GM12878 (cell line): ENCODE measurements around the gene ELL2. TPM values are rescaled to one million over a fixed set of nuclear protein-coding genes. Genes with fewer than 3 reads are reported as not detected.

Experiments
- ATAC-seq: fragments of 200-7000 bp; cut with Tn5 transposase; 3 replicates; pipeline ENCODE4 v1.9.1; 2020; ENCODE audit warnings: mild to moderate bottlenecking, moderate library complexity
- BruUV-seq: library from RNA; stranded (reverse); fragments of 400-500 nt; replicated peaks from 2 replicates; lab custom pipeline; 2021; lab: Mats Ljungman, UMichigan
- CTCF ChIA-PET: fragments of 300-600 bp; sonication (Branson Sonifier 250); formaldehyde crosslinking; extraction: SDS; loops from one replicate; lab custom pipeline; 2021; ENCODE audit warnings: inconsistent platforms; lab: Yijun Ruan, JAX
- POLR2A ChIA-PET: fragments of 350-600 bp; formaldehyde crosslinking; extraction: SDS; loops from one replicate; lab custom pipeline; 2021; ENCODE audit warnings: inconsistent platforms; lab: Charles Lee
- RAD21 ChIA-PET: fragments of 300-600 bp; sonication (Branson Sonifier 250); formaldehyde crosslinking; loops from one replicate; lab custom pipeline; 2023; ENCODE audit warnings: antibody characterized with exemption; ENCODE audit not compliant: unreplicated experiment; lab: Charles Lee
- SMC1A ChIA-PET: fragments of 300-600 bp; sonication (Branson Sonifier 250); formaldehyde crosslinking; loops from one replicate; lab custom pipeline; 2023; ENCODE audit not compliant: unreplicated experiment, uncharacterized antibody; lab: Charles Lee
- DNase-seq: peaks from one replicate; pipeline ENCODE4 v3.0.0-alpha.2; 2011; ENCODE audit warnings: low read depth, low spot score
- FAIRE-seq: peaks from 3 replicates; lab custom pipeline; 2011; peaks lifted over from hg19 to GRCh38; lab: Jason Lieb, UNC
- H2AFZ ChIP-seq: 2 replicates; pipeline ENCODE4 v1.6.0; 2011; ENCODE audit warnings: low read depth, low read length, control low read depth; ENCODE audit not compliant: control insufficient read depth
- H3K27ac ChIP-seq: 2 replicates; pipeline ENCODE4 v1.5.1; 2011; ENCODE audit warnings: control low read depth; ENCODE audit not compliant: control insufficient read depth, insufficient read depth
- H3K27me3 ChIP-seq, 2 experiments: replicated peaks in 1 of 2; 2 replicates each; pipeline versions ENCODE4 v1.6.0 to v1.6.1; 2011; ENCODE audit warnings: low read length in 1 of 2; ENCODE audit not compliant: control insufficient read depth in 2 of 2, insufficient read depth in 2 of 2
- H3K36me3 ChIP-seq, 2 experiments: 2 replicates each; pipeline ENCODE4 v1.5.1; 2011; ENCODE audit warnings: low read length in 1 of 2; ENCODE audit not compliant: control insufficient read depth in 2 of 2, insufficient read depth in 2 of 2
- H3K4me1 ChIP-seq: 2 replicates; pipeline ENCODE4 v1.6.1; 2011; ENCODE audit warnings: mild to moderate bottlenecking, low read length, moderate library complexity, mixed read lengths; ENCODE audit not compliant: control insufficient read depth, insufficient read depth
- H3K4me2 ChIP-seq: 2 replicates; pipeline ENCODE4 v1.6.0; 2011; ENCODE audit warnings: control low read depth; ENCODE audit not compliant: control insufficient read depth, insufficient read depth
- H3K4me3 ChIP-seq: fragments of 200-600 bp; sonication (generic); 2 replicates; pipeline ENCODE4 v1.5.1; 2016
- H3K79me2 ChIP-seq: 2 replicates; pipeline ENCODE4 v1.6.0; 2011; ENCODE audit warnings: low read length; ENCODE audit not compliant: control insufficient read depth, insufficient read depth
- H3K9ac ChIP-seq: 2 replicates; pipeline ENCODE4 v1.8.0; 2011; ENCODE audit warnings: low read length, control low read depth, mixed read lengths; ENCODE audit not compliant: control insufficient read depth, insufficient read depth
- H3K9me3 ChIP-seq: replicated peaks from 3 replicates; pipeline ENCODE4 v1.5.1; 2011; ENCODE audit warnings: mild to moderate bottlenecking, low read length; ENCODE audit not compliant: control insufficient read depth, insufficient read depth
- H4K20me1 ChIP-seq: 2 replicates; pipeline ENCODE4 v1.6.0; 2011; ENCODE audit not compliant: control insufficient read depth, insufficient read depth
- ATF7 ChIP-seq: fragments of 450-650 bp; IDR thresholded peaks from 2 replicates; pipeline ENCODE4 v1.6.1; 2016; ENCODE audit warnings: low read depth, mild to moderate bottlenecking
- CBX3 ChIP-seq: fragments of 200-600 bp; sonication (generic); IDR thresholded peaks from 2 replicates; pipeline ENCODE4 v1.6.1; 2016; ENCODE audit warnings: low read depth, borderline replicate concordance
- HDAC2 ChIP-seq: fragments of 200-600 bp; sonication (generic); IDR thresholded peaks from 2 replicates; pipeline ENCODE4 v1.6.1; 2017
- IKZF1 ChIP-seq: fragments of 450-650 bp; conservative IDR thresholded peaks from 2 replicates; pipeline ENCODE4 v1.6.1; 2017; ENCODE audit warnings: antibody characterized with exemption, mild to moderate bottlenecking
- IRF5 ChIP-seq: fragments of 450-650 bp; IDR thresholded peaks from 2 replicates; pipeline ENCODE4 v1.6.1; 2017; ENCODE audit warnings: borderline replicate concordance
- KDM1A ChIP-seq: fragments of 200-600 bp; sonication (generic); IDR thresholded peaks from 2 replicates; pipeline ENCODE4 v1.6.1; 2016; ENCODE audit warnings: borderline replicate concordance
- MXI1 ChIP-seq: fragments of 150-350 bp; IDR thresholded peaks from 2 replicates; pipeline ENCODE4 v1.6.1; 2011; ENCODE audit warnings: low read depth, mild to moderate bottlenecking, inconsistent platforms, low read length, improper control_type of control experiment
- NFIC ChIP-seq: IDR thresholded peaks from 2 replicates; pipeline ENCODE4 v1.6.1; 2012; ENCODE audit warnings: low read depth, mild to moderate bottlenecking, inconsistent platforms, low read length, moderate library complexity
- NFYB ChIP-seq: IDR thresholded peaks from 2 replicates; pipeline ENCODE4 v1.6.1; 2011; ENCODE audit warnings: low read depth, mild to moderate bottlenecking, low read length, improper control_type of control experiment, moderate library complexity; ENCODE audit not compliant: insufficient read depth
- POU2F2 ChIP-seq: IDR thresholded peaks from 3 replicates; pipeline ENCODE4 v1.6.1; 2011; ENCODE audit warnings: low read depth, mild to moderate bottlenecking, low read length, borderline replicate concordance
- RB1 ChIP-seq: fragments of 450-650 bp; formaldehyde crosslinking; IDR thresholded peaks from 2 replicates; pipeline ENCODE4 v1.6.1; 2017; ENCODE audit warnings: mild to moderate bottlenecking, borderline replicate concordance
- RELA ChIP-seq: fragments of 450-650 bp; IDR thresholded peaks from 2 replicates; pipeline ENCODE4 v1.8.0; 2014; ENCODE audit warnings: borderline replicate concordance; ENCODE audit not compliant: partially characterized antibody
- SMAD5 ChIP-seq: IDR thresholded peaks from 2 replicates; pipeline ENCODE4 v1.6.1; 2016; ENCODE audit warnings: antibody characterized with exemption, low read depth
- STAT3 ChIP-seq: IDR thresholded peaks from 2 replicates; pipeline ENCODE4 v1.6.1; 2011; ENCODE audit warnings: low read depth, low read length, improper control_type of control experiment
- YY1 ChIP-seq: IDR thresholded peaks from 2 replicates; pipeline ENCODE4 v1.6.1; 2011; ENCODE audit warnings: low read depth, mild to moderate bottlenecking, low read length
- ZBTB33 ChIP-seq: fragments of 450-650 bp; IDR thresholded peaks from 2 replicates; pipeline ENCODE4 v1.6.1; 2017; ENCODE audit warnings: mild to moderate bottlenecking
- WGBS: methylation state at CpG from one replicate; pipeline ENCODE4 v1.1.6; 2016; ENCODE audit warnings: low lambda C conversion rate; ENCODE audit not compliant: insufficient replicate concordance, insufficient coverage; ENCODE audit errors: missing lambda C conversion rate; 5-methylcytosine and 5-hydroxymethylcytosine counted together
- in situ Hi-C: fragments of 300-500 bp; cut with MboI; formaldehyde crosslinking; loops from 9 replicates; pipeline ENCODE4 v1.14.3; 2018; ENCODE audit warnings: mixed read lengths
- intact Hi-C: fragments of 100-400 bp; cut with micrococcal nuclease; formaldehyde crosslinking; loops from one replicate; pipeline ENCODE4 v1.14.2; 2022; ENCODE audit not compliant: unreplicated experiment
- polyA plus RNA-seq, 11 experiments: library from polyadenylated mRNA; depleted of rRNA in 4 of 11; unstranded in 6 of 11; stranded (reverse) in 5 of 11; fragments of >200 nt; fragmentation: Nextera tagmentation in 4 of 11; fragmentation: Illumina TruSeq in 1 of 11; extraction: Ambion mirVana in 4 of 11; extraction: Trizol in 1 of 11; gene quantifications; 1 replicate in 1 of 11; 2 replicates in 10 of 11; pipeline versions ENCODE4 v1.2.1 to v1.2.3, GENCODE V29; 2011 to 2016; ENCODE audit warnings: inconsistent platforms in 2 of 11, missing spikeins in 2 of 11, low read depth in 1 of 11
- total RNA-seq, 4 experiments: library from RNA; depleted of rRNA in 3 of 4; stranded (reverse); fragments of >200 nt in 3 of 4; fragmentation: Illumina TruSeq in 1 of 4; extraction: Trizol in 1 of 4; gene quantifications; 2 replicates each; pipeline versions ENCODE4 v1.2.1 to v1.2.3, GENCODE V29; 2013 to 2021

The ELL2 gene
- total and polyA plus RNA-seq, 10 of the 15 experiments (the other 5 are each of a cell fraction or from before 2014, with no cell fraction given) = 24.2 to 91.4 (median 57.4) TPM

GRCh38 chr5:95946451-95946850, 15.2 kb downstream of the ELL2 start (continued):
- no peak for TF ChIP-seq IKZF1
- TF ChIP-seq HDAC2 = no peak
- TF ChIP-seq NFYB = no peak
- no peak for TF ChIP-seq YY1
- no peak for TF ChIP-seq ZBTB33

- BruUV-seq = no TSS peak
- H3K9me3 ChIP-seq = peaks cover 2% of the 10 kb centered on the region; the same call in 2 of the 3 replicates
- SMC1A ChIA-PET = interaction anchor here (1.4 to 5.5 kb wide), 9 partner anchors 8 to 206 kb away, joined by 3 to 51 read pairs (median 9); no protein-coding TSS in a partner anchor
- no peak overlapping the region for H3K9ac ChIP-seq
- RAD21 ChIA-PET = interaction anchor here (1.0 to 4.5 kb wide), 6 partner anchors 7 to 42 kb away, joined by 3 to 21 read pairs (median 17); no protein-coding TSS in a partner anchor
- POLR2A ChIA-PET = interaction anchor here (0.6 to 2.7 kb wide), 3 partner anchors 9 to 175 kb away, joined by 3 to 11 read pairs (median 5); no protein-coding TSS in a partner anchor
- H4K20me1 ChIP-seq = no peaks in the 10 kb centered on the region
- H3K27me3 ChIP-seq = no peaks in the 10 kb centered on the region
- H3K4me1 ChIP-seq = peaks cover 29% of the 10 kb centered on the region
- H3K79me2 ChIP-seq = peaks cover 91% of the 10 kb centered on the region
- H3K4me3 ChIP-seq = no peak overlapping the region
- no peak for DNase-seq
- no peak for ATAC-seq
- no peak overlapping the region for H2AFZ ChIP-seq
- 100% methylated on average over 2 of the region's 2 CpGs for WGBS
- H3K27ac ChIP-seq = no peak overlapping the region
- no peak overlapping the region for H3K4me2 ChIP-seq
- CTCF ChIA-PET = interaction anchor here (1.5 to 4.7 kb wide), 5 partner anchors 8 to 19 kb away, joined by 3 to 33 read pairs (median 10); no protein-coding TSS in a partner anchor
- peaks cover 0 to 6% of the 10 kb centered on the region in 2 experiments; a peak in 3 of 4 replicates for H3K36me3 ChIP-seq
- intact Hi-C loops = no loop called here
- no peak for FAIRE-seq
- in situ Hi-C loops = no loop called here
- no peak for TF ChIP-seq CBX3
- TF ChIP-seq YY1 = no peak
- no peak for TF ChIP-seq SMAD5
- no peak for TF ChIP-seq STAT3
- no peak for TF ChIP-seq RB1
- no peak for TF ChIP-seq POU2F2
- no peak for TF ChIP-seq IRF5
- no peak for TF ChIP-seq KDM1A
- TF ChIP-seq MXI1 = no peak
- no peak for TF ChIP-seq ATF7
- TF ChIP-seq ZBTB33 = no peak
- no peak for TF ChIP-seq RELA
- TF ChIP-seq NFIC = no peak
These were observed 18.7 kb downstream of the ELL2 start for GRCh38 chr5:95942968-95943367.
